ENCODE data around the gene NFAT5. TPM values are rescaled to one million over a fixed set of nuclear protein-coding genes. Genes with fewer than 3 reads are reported as not detected.

The NFAT5 gene
- total RNA-seq, 1 donor from 2014 or later, result 41.0 TPM

DNA sequence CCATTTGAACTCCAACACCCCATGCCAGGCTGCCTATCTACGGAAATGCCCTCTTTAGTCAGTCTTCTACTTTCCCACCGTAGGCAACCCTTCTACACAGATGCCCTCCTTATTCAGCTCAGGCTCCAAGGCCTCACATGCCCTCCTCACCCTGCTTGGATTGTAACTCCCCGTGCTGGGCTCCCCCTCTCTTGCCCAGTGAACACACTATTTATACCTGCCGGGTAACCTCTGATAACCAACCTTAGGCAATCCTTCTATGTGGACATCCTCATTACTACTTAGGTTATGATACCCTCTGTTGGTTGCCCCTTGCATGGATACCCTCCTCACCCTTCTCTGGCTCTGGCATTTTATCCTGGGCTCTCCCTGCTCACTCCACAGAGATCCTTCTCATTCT is 50.3 kb downstream of the NFAT5 start:
- no peaks in the 10 kb centered on the region for H3K9me3 Mint-ChIP-seq (ENCODE audit: low read depth)
- H3K27ac Mint-ChIP-seq (ENCODE audit: unreplicated experiment), result peak overlapping the region; percentile 45
- no peak overlapping the region for H3K4me3 Mint-ChIP-seq (ENCODE audit: unreplicated experiment)
- H3K4me1 Mint-ChIP-seq (ENCODE audit: low read depth), result peaks cover 74% of the 10 kb centered on the region
- TF ChIP-seq CTCF (IDR thresholded peaks at IDR 0.05), result no peak
- H3K27me3 Mint-ChIP-seq (ENCODE audit: low read depth), result no peaks in the 10 kb centered on the region
- no peak for DNase-seq (ENCODE audit: low spot score)
- H3K36me3 Mint-ChIP-seq (ENCODE audit: low read depth), result no peaks in the 10 kb centered on the region

GRCh38 chr16:69618307-69618706 is 52.5 kb downstream of the NFAT5 start:
- Mint-ChIP-seq H3K4me3 (ENCODE audit: unreplicated experiment) (peak overlapping the region; percentile 53), H3K4me1 (ENCODE audit: low read depth) (peaks cover 62% of the 10 kb centered on the region), H3K36me3 (ENCODE audit: low read depth) (no peaks in the 10 kb centered on the region), H3K27me3 (ENCODE audit: low read depth) (no peaks in the 10 kb centered on the region), H3K27ac (ENCODE audit: unreplicated experiment) (peak overlapping the region; percentile 90), H3K9me3 (ENCODE audit: low read depth) (no peaks in the 10 kb centered on the region)
- TF ChIP-seq CTCF (IDR thresholded peaks at IDR 0.05), result no peak
- DNase-seq (ENCODE audit: low spot score), result no peak

DNA sequence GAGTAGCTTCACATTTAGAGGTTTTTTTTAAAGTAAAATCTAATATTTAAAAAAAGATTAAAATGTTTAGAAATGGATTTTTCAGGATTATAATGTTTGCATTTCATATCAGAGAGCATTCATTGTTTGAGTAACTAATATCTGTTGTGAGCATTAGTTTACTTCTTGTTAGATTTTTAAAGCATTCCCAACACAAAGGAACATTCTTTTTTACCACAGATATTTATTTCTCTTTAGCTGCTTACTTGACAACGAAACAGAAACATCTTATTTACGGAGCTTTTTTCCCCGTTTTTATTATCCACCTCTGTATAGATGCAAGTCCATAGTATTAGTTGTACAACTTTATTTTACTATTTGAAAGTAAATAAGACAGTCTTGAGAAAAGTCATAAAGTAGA is 53.0 kb downstream of the NFAT5 start:
- TF ChIP-seq CTCF (IDR thresholded peaks at IDR 0.05), result no peak
- Mint-ChIP-seq H3K27ac (ENCODE audit: unreplicated experiment) (peak overlapping the region; percentile 18), H3K27me3 (ENCODE audit: low read depth) (no peaks in the 10 kb centered on the region), H3K4me3 (ENCODE audit: unreplicated experiment) (no peak overlapping the region), H3K36me3 (ENCODE audit: low read depth) (no peaks in the 10 kb centered on the region), H3K4me1 (ENCODE audit: low read depth) (peaks cover 58% of the 10 kb centered on the region), H3K9me3 (ENCODE audit: low read depth) (no peaks in the 10 kb centered on the region)
- DNase-seq (ENCODE audit: low spot score), result no peak

DNA sequence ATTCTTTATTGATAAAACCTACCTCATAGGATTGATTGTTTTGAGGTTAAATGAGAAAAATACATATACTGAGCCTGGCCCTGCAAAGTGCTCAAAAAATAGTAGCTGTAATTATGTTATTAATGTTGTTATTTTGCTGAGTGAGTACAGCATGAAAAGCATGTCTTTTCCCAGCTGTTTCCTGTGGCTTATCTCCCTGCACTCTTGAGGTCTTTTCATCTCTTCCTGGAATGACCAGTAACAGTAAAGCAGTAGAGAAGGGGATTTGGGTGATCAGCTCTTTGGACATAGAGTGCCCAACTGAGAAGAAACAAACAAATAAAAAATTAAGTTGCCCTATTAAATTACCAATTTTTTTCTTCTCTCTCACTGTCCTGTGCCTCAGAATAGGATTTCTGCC is 53.7 kb downstream of the NFAT5 start:
- Mint-ChIP-seq H3K27ac (ENCODE audit: unreplicated experiment) (peak overlapping the region; percentile 6), H3K27me3 (ENCODE audit: low read depth) (no peaks in the 10 kb centered on the region), H3K4me3 (ENCODE audit: unreplicated experiment) (no peak overlapping the region), H3K9me3 (ENCODE audit: low read depth) (no peaks in the 10 kb centered on the region), H3K4me1 (ENCODE audit: low read depth) (peaks cover 50% of the 10 kb centered on the region), H3K36me3 (ENCODE audit: low read depth) (no peaks in the 10 kb centered on the region)
- no peak for TF ChIP-seq CTCF (IDR thresholded peaks at IDR 0.05)
- no peak for DNase-seq (ENCODE audit: low spot score)

- H3K4me1 Mint-ChIP-seq (ENCODE audit: low read depth), result peaks cover 42% of the 10 kb centered on the region
- peak overlapping the region; percentile 36 for H3K27ac Mint-ChIP-seq (ENCODE audit: unreplicated experiment)
- H3K4me3 Mint-ChIP-seq (ENCODE audit: unreplicated experiment), result no peak overlapping the region
- H3K27me3 Mint-ChIP-seq (ENCODE audit: low read depth), result no peaks in the 10 kb centered on the region
- no peak for TF ChIP-seq CTCF (IDR thresholded peaks at IDR 0.05)
- H3K36me3 Mint-ChIP-seq (ENCODE audit: low read depth), result no peaks in the 10 kb centered on the region
- DNase-seq (ENCODE audit: low spot score), result no peak
- no peaks in the 10 kb centered on the region for H3K9me3 Mint-ChIP-seq (ENCODE audit: low read depth)
These were observed 54.8 kb downstream of the NFAT5 start for GRCh38 chr16:69620573-69620972.
